Fibroblast of peridontal ligament (primary cell): ENCODE data around the gene NAV2.
A peak's percentile ranks its signal among the peaks of the same experiment; 100 is the strongest.

ENCODE experiments used
- DNase-seq: peaks from one replicate; pipeline ENCODE4 v3.0.0-alpha.2; 2010; ENCODE audit errors: extremely low read depth

NAV2 gene

DNA sequence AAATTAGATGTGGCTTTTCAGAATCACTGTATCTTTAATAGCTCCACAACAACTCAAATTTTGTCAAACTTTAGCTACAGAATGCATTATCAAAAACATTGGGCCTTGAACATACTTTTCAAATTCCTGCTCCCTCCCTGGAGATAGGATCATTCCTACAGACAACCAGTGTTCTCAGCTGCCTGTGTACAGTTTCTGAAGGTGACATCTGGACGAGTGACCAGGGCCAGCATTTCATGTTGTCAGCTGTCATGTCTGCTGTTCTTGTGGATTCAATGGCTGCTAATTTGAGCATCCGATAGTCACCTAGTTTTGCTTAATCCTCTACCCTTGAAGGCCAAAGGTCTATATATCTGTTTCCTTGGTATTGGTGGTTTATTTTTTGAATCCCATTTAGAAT, 259.5 kb downstream of the NAV2 start:
- DNase-seq = no peak

DNA sequence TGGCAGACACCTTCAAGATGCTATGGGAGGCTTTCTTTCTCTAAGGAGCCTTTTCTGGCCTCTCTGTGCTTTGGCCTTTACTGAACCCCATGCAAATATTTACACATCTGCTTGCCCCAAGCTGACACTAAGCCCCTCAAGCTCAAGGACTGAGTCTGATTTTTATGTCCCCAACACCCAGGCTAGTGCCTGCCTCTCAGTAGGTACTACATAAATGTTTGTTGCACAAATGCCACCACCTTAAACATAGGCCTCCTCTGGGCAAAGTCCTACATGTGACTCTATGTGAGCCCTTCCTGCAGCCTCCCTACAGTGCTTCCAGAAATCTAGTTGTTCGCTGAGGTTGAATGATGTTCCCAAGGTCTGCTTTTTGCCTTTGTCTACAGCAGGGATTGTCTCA, 260.0 kb downstream of the NAV2 start:
- no peak for DNase-seq

DNA sequence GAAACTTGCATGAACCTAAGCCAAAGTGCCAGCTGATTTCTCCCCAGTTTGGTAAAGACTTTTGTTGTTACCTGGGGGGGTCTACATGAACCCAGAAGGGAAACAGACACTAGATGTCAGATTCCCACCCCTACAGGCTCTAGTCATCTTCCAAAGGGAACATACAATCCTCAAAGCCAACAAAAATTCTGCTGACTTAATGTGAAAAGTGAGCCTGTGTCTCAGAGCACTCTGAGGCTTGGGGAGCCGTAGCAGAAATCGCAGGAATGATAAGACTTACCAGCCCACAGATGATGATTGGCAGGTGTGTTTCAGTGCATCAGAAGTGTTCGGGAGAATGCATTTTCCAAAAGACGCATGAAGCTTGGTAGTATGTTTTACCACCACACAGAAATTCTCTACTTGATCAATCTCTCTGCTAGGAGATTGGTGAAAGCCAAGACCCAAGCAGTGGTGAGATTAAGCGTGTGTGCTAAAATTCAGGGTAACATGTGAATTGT, 260.5 kb downstream of the NAV2 start:
- DNase-seq = no peak

DNA sequence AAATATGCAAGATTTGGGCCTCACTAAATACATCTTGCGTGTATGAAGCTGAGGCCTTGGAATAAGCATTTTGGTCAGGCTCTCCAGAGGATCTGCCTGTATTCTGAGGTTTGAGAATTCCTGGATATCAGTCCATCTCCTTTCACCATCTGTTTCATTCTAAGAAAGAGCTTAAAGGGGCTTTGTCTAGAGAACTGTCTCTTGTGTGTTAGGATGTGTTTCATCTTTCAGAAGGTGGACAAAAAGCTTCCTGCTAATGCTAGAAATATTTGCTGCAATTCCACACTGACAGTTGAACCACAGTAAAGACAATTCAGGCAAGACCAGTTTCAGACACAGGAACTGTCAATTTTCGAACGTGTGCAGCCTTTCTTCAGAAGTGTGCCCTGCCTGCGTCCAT, 262.2 kb downstream of the NAV2 start:
- no peak for DNase-seq

DNA sequence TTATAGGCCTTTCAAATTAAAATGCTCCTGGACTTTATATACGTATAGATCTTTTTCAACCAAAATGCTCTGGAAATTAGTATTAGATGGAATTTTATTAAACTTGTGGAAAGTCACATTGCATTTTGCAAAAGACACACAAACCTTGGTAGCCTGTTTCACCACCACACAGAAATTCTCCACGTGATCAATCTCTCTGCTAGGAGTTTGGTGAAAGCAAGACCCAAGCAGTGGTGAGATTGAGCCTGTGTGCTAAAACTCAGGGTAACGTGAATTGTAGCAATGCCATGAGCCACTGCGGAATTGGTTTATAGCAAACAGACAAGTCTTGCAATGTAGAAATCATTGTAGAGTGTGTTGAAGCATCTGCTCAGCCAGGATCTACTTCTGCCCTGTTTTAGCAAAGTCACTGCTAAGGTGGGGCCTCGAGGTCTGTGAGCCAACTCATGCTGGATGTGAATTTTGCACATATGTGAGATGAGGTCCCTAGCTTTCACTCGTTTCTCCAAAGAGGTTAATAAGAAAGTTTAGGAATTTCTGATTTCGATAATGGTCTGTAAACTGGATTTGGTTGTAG, 262.9 kb downstream of the NAV2 start:
- DNase-seq = no peak

DNA sequence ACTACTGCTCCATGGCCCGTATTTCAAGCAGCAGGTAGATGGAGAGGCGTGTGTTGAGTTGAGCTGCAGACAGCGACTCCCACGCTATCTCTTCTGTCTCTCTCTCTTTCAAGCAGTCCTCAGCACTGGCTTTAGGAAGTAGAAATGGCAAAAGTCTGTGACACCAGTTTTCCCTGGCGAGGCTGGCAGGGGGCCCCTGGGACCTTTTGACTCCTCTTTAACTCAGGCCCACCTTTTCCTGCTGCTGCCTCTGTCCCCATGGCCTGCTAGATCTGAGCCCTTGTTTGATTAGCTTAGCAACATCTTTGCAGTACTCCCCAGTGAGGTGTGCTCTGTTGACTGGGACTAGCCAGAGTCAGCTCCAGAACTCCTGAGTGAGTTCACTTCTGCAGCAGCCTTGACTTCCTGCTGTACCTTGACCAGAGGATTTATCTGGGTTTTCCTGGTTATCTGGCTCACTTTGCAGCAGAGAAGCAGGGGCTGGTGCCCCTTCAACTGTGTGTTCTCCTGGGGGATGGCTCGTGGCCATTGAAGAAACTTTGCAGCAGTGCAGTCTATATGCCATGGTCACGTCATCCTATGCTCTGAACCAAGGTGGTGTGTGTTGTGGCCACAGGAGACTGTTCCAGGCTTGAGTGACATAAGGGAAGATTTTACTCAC, 263.8 kb downstream of the NAV2 start:
- DNase-seq = no peak

DNA sequence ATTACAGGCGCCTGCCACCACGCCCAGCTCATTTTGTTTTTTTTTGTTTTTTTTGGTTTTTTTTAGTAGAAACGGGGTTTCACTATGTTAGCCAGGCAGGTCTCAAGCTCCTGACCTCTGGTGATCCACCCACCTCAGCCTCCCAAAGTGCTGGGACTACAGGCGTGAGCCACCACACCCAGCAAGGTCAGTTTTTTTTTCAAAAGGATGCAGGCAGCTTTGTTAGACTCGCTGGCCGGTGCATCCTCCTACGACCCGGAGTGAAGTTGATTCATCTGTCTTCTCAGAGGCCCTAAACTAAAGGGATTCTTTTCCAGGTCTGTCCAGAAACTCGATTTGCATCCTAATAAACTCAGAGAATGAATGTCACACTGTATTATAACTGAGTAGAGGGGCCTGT, 265.3 kb downstream of the NAV2 start:
- DNase-seq = no peak

DNA sequence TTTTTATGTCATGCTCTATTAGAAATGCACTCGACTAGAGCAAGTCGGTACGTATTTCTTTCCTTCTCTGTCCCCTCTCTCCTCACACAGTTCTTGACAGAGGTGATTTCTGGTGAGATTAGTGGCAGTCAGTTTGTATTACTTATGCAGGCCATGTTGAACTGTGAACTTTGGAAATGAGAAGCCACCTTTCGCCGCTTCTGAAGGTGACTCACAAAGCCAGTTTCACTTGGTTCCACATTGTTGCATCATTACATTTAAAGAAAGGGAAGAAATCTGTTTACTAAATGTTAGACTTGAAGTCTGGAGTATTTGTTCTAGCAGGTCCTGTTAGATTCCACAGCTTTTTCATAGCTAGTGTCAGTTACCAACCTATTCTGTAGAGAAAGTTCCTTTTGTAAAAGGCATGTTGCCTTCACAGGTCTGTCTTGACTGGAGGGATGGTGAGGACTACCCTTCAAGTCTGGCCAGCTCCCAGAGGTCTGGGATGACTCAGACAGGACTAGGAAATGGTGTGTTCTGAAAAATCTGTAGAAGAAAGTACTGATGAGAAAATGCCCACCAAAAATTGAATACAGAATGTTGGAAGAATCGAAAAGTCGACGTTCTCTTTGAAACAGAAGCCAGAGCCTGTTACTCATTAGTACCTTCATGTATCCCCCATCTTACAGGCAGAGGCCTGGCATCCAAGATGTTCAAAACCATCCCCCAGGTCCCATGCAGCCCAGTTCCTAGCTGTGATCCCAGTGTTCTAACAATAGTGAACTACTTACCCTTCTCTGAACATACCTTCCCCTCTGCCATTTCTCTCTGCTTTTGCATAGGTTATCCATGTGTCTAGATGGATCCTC, 266.3 kb downstream of the NAV2 start:
- DNase-seq = peak; percentile 82

DNA sequence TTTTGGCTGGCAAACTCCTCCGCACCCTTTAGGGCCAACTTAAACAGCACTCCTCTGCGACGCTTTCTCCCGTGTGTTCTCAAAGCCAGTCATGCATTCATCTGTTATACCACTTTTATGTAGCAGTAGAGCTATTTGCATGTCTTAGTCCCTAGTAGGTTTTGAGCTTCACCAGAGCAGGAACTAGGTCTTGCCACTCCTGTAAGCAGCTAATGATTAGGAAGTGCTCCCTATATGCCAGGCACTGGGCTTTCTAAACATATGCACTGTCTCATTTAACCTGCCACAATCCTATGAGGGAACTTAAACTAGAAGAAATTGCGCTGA, 266.8 kb downstream of the NAV2 start:
- DNase-seq = no peak

DNA sequence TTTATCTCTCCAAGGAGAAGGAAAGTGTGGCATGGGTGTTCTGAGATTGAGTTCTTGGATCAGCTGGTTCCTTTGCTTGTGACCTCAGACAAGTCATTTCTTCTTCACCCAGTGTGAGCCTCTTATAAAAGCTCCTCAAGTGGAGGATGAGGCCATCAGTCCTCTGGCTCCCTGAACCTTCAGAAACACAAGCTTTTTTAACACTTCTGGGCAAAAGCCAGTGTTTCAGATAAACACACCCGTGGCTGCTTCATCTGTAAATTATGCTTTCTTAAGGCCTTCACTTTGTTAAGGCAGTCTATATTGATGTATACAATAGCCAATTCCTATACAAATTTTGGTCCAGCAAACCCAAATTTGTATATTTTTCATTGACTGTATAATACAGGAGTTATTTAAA, 267.8 kb downstream of the NAV2 start:
- no peak for DNase-seq

DNA sequence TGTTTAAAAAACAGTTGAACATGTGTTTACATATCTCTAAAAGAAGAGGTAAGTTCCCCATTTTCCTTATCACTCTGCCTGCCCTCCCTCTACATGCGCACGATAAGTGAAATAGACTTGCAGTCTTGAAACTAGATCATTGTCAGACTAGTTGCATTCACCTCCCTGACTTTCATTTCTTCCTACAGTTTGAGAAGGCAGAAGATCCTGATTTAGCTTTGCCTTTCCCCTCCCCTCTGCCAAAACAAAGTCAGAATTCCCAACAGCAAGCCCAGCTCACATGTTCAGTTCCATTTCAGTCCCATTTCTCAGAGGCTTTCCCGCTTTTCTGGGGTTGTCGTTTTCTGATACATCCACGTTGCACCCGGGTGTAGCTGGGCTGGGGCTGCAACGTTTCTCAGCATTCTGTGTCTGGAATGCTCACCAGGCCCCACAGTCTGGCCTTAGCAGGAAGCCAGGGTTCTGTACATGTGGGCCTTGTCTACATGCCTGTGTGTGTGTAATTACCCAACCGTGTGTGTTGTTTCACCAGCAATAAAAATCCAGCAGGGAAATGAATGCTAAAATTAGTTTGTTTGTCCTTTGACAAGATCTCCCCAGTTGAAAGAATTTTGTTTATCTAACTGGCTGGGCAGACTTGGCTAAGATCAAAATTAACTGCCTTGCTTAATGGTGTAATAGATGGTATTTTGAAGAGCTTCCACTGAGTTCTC, 268.5 kb downstream of the NAV2 start:
- DNase-seq = peak; percentile 71

DNA sequence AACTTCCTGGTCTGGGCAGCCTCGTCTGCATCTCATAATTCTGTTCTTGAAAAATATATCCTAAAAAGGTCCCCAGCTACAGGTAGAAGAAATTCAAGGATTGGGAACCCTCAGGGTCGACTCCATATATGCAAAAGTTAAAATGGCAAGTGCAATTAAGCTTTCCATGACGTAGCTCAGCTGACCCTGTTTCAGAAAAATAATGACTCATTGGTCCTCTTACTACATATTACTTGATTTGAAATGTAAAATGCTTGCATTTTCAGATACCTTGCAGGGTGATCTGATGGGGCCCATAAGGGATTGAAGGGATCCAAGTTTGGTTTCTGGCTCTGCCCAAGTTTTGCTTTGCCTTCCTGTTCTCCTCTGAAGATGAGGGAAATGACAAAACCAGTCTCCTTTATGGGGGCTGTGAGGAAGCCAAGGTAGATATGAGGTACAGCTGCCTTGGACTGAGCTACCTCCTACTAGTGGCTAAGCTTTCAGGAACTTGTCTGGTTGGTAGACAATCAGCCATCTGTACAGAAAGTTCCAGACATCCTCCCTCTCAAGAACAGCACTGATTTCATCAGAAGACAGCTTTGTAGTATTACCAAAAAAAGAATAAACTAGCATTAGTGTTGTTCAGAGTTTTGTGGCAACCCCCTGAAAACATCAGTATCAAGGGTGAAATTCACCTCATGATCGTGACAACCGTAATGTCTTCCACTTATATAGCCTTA, 270.3 kb downstream of the NAV2 start:
- DNase-seq = peak; percentile 45

DNA sequence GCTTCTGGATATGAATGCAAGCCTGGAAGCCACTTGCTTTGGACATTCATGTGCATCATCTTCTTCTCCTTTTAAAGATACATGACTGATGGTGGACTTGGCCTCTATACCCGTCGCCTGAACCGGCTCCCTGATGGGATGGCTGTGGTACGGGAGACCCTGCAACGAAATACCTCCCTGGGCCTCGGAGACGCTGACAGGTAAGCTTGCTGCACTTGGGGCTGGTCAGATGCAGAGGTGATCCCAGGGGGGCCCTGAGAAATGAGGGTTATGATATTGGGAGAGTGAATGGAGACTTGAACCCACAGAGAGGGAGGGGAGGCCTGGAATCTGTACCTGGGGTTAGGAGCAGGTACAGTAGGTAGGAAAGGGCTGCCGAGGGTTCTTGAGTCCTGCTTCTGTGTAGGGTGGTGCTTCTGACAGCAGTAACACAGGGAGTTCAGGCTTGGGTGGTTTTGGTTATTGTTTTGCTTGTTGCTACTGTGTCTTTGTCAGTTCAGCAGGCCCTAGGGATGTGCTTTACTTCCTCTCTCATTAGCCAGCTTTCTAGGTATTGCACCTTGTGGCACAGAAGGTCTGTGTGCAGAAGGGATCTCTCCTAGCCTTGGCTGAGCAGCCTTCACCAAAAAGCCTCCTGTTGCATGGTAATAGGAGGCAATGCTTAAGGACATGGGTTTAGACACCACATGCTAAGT, 271.6 kb downstream of the NAV2 start:
- no peak for DNase-seq

DNA sequence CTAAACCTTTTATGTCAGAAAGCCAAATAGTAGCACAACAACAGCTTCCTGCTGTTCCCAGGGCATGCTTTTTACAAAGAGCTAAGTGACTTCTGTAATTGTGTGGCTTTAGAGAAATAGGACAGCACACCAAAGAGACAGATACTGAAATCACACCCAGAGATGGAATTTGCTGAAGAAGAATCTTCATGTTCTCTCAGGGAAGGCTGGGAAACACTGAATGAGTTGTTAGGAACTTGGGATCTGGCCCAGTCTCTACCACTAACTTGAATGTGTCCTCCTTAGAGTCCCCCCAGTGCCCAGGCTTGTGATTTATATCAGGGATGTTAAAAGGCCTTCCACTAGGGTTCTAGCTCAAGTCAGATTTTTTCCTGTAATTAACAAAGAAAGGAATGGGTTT, 272.5 kb downstream of the NAV2 start:
- DNase-seq = no peak

DNA sequence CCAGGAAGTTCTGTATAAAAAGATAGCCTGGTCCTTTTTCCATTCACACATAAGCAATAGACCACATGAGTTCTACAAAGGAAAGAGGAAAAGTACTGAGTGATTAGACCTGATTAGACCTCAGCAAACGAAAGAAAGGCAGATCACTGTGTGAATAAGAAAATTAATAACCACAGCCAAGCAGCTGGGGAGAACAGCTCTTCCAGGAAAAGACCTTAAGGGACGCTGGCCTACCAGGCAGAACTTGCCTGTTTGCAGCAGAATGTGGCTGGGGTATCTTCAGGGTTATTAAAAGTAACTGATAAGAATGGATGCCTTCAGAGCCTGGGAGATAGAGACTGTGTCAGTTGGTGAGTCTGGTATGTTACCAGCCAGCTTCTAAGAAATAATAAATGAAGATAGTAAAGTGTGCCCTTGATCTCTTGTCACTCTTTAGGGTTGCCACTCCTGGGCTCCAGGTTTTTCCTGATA, 274.7 kb downstream of the NAV2 start:
- DNase-seq = no peak

DNA sequence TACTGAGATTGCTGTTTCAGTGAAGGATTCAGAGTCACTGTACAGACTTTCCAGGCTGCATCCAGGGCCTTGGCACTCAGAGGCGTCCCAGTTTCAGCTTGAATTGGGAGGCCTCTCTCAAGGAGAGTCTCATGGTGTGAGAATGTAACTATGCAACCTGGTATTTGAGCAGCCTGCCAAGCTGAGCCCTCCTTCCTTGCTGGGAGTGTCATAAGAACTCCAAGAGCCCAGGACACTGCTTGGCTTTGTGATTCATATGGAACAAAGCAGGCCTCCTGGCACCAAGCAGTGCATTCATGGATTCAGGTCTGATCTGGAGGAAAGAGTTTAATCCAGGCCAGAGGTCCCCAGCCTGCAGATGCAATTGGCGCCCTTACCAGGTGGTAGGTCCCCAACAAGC, 276.0 kb downstream of the NAV2 start:
- peak; percentile 88 for DNase-seq

DNA sequence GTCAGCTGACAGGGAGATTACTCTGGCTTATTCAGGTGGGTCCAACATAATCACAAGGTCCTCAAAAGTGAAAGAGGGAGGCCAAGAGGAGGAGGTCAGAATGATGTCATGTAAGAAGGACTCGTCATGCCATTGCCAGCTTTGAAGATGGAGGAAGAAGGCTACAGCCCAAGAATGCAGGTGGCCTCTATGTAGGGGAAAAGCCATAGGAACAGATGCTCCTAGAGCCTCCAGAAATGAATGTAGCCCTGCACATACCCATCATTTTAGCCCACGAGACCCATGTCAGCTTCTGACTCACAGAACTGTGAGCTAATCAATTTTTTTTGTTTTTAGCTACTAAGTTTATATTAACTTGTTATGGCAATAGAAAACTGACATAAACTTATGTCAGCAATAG, 276.6 kb downstream of the NAV2 start:
- no peak for DNase-seq

DNA sequence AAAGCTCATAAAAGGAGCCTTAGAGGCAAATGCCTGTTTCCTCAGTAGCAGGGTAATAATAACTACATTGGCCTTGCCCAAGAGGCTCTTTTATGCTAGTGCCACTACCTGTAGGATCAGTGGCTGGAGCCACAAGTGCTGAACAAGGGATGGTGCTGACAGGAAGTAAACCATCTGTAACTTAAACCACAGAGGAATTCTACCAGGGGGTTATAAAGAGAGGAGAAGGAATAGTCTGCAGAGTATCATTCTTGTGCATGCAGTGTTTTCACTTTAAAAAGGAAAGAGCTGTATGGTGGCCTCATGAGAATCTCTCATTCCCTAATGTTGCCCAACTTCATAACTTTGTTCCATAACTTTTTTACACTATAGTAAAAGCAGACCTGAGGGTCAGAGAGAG, 279.5 kb downstream of the NAV2 start:
- DNase-seq = no peak

DNA sequence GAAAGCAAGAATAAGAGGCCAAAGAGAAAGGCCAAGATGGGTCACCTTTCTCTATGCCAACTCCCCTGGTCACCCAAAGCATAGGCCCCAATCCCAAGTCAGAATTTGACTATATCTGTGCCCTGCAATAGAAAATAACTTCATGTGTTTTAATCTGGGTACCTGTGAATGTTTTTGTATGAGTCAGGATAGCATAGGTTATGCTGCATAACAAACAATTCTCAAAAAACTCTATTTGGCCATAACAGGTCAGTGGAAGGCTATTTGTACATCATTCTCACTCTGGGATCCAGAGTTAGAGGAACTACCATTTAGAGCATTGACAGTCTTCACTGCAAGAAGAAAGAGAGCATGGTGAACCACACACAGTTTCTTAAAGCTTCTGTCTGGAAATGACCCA, 280.4 kb downstream of the NAV2 start:
- no peak for DNase-seq

DNA sequence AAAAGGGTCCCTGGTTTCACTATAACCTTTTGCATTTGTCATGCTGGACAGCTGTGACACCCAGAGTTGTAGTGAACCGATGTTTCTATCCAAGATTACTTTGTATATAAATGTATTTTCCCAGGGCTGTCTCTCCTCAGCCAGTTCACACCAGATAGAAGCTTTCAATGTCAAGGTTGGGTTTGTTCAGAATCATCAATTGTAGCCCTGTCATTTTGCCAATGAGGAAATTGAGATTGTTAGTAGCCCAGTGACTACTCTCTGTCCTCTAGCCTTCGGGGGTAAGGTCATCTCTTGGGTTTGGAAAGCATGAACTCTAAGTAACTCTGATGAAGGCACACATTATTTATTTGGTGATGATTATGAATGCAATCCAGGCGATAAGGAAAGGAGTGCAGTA, 282.0 kb downstream of the NAV2 start:
- DNase-seq = no peak

DNA sequence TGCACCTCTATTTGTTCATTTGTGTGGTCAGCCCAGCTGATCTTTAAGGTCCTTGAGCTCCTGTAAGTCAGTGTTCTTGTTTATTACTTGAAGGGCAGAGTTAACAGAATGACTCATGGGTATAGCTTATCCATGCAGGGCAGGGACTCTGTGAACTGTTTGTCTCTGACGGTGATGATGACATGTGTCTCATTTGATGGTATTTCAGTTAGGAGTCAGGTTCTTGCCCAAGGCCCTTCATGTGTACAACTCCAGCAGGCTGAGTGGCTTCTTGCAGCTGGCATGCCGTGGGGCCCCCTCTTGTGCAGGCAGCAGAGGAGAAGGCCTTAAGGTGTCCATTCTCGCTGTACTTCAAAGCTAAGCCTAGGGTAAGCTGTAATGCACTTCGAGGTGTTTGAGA, 282.5 kb downstream of the NAV2 start:
- peak; percentile 82 for DNase-seq
